Smooth muscle cell of the brain vasculature (primary cell): ENCODE results near the gene LSS.
"Not testable (repeated sequence)": the region's sequence is repeated elsewhere in the genome, so short reads cannot be mapped to it uniquely, and the experiment has no call there.

Source experiments
- DNase-seq: peaks from one replicate; pipeline ENCODE4 v3.0.0-alpha.2; 2012; ENCODE audit warnings: low read depth, low spot score

The LSS gene

GRCh38 chr21:46170436-46171193 is 58.0 kb downstream of the LSS start:
- not testable (repeated sequence) for DNase-seq

GRCh38 chr21:46168659-46169386 is 59.8 kb downstream of the LSS start:
- no peak for DNase-seq

GRCh38 chr21:46168238-46168637 is 60.3 kb downstream of the LSS start:
- no peak for DNase-seq

- no peak for DNase-seq
Measured at GRCh38 chr21:46165098-46165497, 63.5 kb downstream of the LSS start.

- DNase-seq: no peak
Measured at GRCh38 chr21:46163380-46163779, 65.2 kb downstream of the LSS start.

- no peak for DNase-seq
Measured at GRCh38 chr21:46161633-46162592, 66.7 kb downstream of the LSS start.

- DNase-seq: no peak
Measured at GRCh38 chr21:46160907-46161632, 67.5 kb downstream of the LSS start.

- DNase-seq: no peak
Measured at GRCh38 chr21:46160657-46160906, 68.0 kb downstream of the LSS start.

GRCh38 chr21:46159841-46160656 is 68.5 kb downstream of the LSS start:
- DNase-seq: no peak

- no peak for DNase-seq
Measured at GRCh38 chr21:46159390-46159789, 69.2 kb downstream of the LSS start.

GRCh38 chr21:46158666-46159300 is 69.8 kb downstream of the LSS start:
- no peak for DNase-seq

- DNase-seq: no peak
Measured at GRCh38 chr21:46157987-46158451, 70.6 kb downstream of the LSS start.

- no peak for DNase-seq
Measured at GRCh38 chr21:46157396-46157986, 71.1 kb downstream of the LSS start.

GRCh38 chr21:46156678-46157077 is 71.9 kb downstream of the LSS start:
- no peak for DNase-seq

- DNase-seq: no peak
Measured at GRCh38 chr21:46156378-46156645, 72.3 kb downstream of the LSS start.

GRCh38 chr21:46155514-46156377 is 72.8 kb downstream of the LSS start, which contains the start of gene FTCD:
Gene FTCD (minus strand): TSS chr21:46155579. CDS start chr21:46155523, 56 bp downstream.
- DNase-seq: no peak

GRCh38 chr21:46154955-46155513 is 73.5 kb downstream of the LSS start:
- no peak for DNase-seq

- no peak for DNase-seq
Measured at GRCh38 chr21:46154155-46154954, 74.2 kb downstream of the LSS start.
